NT2/D1 (cell line): ENCODE results near the gene TMEM92.

Experiments
- YY1 ChIP-seq: IDR thresholded peaks from 2 replicates; pipeline ENCODE4 v1.6.1; 2011; ENCODE audit not compliant: insufficient read length, insufficient read depth
- ZNF274 ChIP-seq: IDR thresholded peaks from 2 replicates; pipeline ENCODE4 v1.6.1; 2011; ENCODE audit warnings: mild to moderate bottlenecking, low read depth, low read length

DNA sequence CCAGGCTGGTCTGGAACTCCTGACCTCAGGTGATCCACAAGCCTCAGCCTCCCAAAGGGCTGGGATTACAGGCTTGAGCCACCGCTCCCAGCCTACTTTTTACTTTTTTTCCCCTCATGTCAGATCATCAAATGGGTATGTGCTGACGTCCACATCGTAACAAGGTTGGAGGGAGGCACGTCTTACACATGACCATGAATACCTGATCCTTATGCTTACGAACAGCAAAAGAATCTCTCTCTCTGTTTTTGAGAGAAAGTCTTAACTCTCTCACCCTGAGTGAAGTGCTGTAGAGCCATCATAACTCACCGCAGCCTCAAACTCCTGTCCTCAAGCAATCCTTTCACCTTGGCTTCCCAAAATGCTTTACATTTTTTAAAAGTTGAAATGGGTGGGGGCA lies 29.5 kb upstream of the TMEM92 start:
- TF ChIP-seq ZNF274 (no peak), YY1 (no peak)
